Measurements from ENCODE around the gene STX4. TPM values are rescaled to one million over a fixed set of nuclear protein-coding genes. Genes with fewer than 3 reads are reported as not detected.

The STX4 gene
- total RNA-seq, 1 donor from 2014 or later = 86.1 TPM

DNA sequence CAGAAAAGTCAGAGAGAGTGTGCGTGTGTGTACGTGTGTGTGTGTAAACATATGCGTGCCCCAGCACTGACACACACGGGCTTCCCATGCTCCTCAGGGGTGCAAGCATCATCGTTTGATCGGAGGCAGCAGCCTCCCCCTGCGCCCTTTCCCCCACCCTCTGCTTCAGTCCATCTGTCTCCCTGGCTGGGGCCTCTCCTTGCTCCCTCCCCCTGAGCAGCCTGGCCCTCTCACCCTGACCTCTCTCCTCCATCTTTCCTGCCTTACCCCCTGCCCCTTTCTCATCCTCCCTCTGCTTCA, 27.3 kb upstream of the STX4 start:
- Histone ChIP-seq H3K27ac (no peak overlapping the region), H3K4me1 (no peaks in the 10 kb centered on the region), H3K4me3 (no peak overlapping the region), H3K27me3 (ENCODE audit: low read depth) (peaks cover 38% of the 10 kb centered on the region), H3K9me3 (no peaks in the 10 kb centered on the region), H3K36me3 (no peaks in the 10 kb centered on the region)
- TF ChIP-seq, protein P1, sequence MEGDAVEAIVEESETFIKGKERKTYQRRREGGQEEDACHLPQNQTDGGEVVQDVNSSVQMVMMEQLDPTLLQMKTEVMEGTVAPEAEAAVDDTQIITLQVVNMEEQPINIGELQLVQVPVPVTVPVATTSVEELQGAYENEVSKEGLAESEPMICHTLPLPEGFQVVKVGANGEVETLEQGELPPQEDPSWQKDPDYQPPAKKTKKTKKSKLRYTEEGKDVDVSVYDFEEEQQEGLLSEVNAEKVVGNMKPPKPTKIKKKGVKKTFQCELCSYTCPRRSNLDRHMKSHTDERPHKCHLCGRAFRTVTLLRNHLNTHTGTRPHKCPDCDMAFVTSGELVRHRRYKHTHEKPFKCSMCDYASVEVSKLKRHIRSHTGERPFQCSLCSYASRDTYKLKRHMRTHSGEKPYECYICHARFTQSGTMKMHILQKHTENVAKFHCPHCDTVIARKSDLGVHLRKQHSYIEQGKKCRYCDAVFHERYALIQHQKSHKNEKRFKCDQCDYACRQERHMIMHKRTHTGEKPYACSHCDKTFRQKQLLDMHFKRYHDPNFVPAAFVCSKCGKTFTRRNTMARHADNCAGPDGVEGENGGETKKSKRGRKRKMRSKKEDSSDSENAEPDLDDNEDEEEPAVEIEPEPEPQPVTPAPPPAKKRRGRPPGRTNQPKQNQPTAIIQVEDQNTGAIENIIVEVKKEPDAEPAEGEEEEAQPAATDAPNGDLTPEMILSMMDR (IDR thresholded peaks at IDR 0.05) = no peak
- DNase-seq (no peak), ATAC-seq (no peak)
- intact Hi-C loops (cut with DNase I) = no loop called here

DNA sequence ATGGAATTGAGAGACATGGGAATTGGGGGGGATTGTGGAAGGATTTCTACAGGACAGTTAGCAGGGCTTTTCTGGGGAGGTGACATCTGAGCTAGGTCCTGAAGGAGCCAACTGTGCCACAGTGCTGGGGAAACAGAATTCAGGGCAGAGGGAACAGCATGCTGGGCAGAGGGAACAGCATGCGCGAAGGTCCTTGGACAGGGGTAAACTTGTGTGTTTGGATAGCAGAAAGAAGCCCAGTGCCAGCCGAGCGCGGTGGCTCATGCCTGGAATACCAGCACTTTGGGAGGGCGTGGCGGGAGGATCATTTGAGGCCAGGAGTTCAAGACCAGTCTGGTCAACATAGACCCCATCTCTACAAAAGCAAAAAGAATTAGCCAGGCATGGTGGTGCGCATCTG, 26.8 kb upstream of the STX4 start:
- no peaks in the 10 kb centered on the region for H3K36me3 ChIP-seq
- H3K4me3 ChIP-seq = no peak overlapping the region
- ATAC-seq (no peak), DNase-seq (no peak)
- H3K4me1 ChIP-seq = no peaks in the 10 kb centered on the region
- intact Hi-C loops (cut with DNase I) = no loop called here
- H3K27ac ChIP-seq = no peak overlapping the region
- no peaks in the 10 kb centered on the region for H3K9me3 ChIP-seq
- TF ChIP-seq, protein P1 (IDR thresholded peaks at IDR 0.05) = no peak
- H3K27me3 ChIP-seq (ENCODE audit: low read depth) = peaks cover 43% of the 10 kb centered on the region

DNA sequence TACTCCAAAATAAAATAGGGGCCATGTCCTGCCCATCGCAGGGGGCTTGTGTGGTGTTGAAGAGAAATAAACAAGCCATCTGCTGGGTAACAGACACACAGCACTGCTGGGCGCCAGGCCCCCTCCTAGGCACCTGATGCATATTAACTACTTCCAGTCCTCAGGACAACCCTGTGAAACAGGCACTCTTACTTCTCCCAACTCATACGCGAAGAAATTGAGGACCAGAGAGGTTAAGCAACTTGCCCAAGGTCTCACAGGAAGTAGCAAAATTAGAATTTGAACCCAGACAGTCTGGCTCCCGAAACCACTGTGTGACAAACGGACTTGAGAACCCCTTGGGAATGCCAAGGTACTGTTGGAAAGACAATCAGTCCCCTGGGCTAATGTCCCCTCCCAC, 25.7 kb upstream of the STX4 start:
- intact Hi-C loops (cut with DNase I) = no loop called here
- ATAC-seq (no peak), DNase-seq (no peak)
- TF ChIP-seq, protein P1 (IDR thresholded peaks at IDR 0.05) = no peak
- no peaks in the 10 kb centered on the region for H3K36me3 ChIP-seq
- no peak overlapping the region for H3K4me3 ChIP-seq
- no peaks in the 10 kb centered on the region for H3K4me1 ChIP-seq
- peaks cover 53% of the 10 kb centered on the region for H3K27me3 ChIP-seq (ENCODE audit: low read depth)
- no peaks in the 10 kb centered on the region for H3K9me3 ChIP-seq
- H3K27ac ChIP-seq = no peak overlapping the region

DNA sequence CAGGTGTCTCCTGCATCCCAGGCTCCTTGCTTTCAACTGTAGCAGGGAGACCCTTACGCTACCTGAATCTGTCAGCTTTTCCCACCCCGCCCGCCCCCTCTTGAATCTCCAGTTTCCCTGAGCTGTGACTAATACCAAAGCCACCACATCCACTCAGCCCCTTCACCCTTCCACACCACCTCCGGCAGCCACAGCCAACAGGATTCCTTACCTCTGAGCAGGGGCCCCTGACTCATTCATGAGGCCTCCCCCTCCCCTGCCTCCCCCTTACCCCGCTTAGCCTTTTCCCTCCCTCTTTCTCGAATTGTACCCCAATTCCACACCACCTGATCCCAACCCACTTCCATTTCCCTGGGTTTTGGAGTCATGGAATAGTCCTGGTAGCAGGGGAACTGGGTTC, 25.2 kb upstream of the STX4 start:
- peaks cover 54% of the 10 kb centered on the region for H3K27me3 ChIP-seq (ENCODE audit: low read depth)
- H3K36me3 ChIP-seq = no peaks in the 10 kb centered on the region
- H3K27ac ChIP-seq = no peak overlapping the region
- TF ChIP-seq, protein P1 (IDR thresholded peaks at IDR 0.05) = no peak
- no peaks in the 10 kb centered on the region for H3K9me3 ChIP-seq
- H3K4me3 ChIP-seq = no peak overlapping the region
- ATAC-seq = no peak
- intact Hi-C loops (cut with DNase I) = no loop called here
- no peak for DNase-seq
- no peaks in the 10 kb centered on the region for H3K4me1 ChIP-seq

DNA sequence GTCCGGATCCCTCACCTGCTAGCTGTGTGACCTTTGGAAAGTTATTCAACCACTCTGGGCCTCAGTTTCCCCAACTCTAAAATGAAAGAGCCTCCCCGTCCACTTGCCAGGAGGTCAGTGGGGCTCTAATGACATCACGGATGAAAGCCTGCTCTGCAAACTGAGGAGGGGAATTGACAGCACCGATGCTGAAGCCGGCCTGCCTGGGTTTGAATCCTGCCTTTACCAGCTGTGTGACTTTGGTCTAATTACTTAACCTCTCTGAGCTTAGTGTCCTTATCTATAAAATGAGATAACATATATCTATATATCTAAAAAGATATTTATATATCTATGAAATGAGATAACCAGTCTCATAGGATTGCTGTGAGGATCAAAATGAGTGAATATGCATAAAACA, 24.8 kb upstream of the STX4 start:
- no peak for ATAC-seq
- intact Hi-C loops (cut with DNase I) = no loop called here
- Histone ChIP-seq H3K27ac (no peak overlapping the region), H3K27me3 (ENCODE audit: low read depth) (peaks cover 54% of the 10 kb centered on the region), H3K4me3 (no peak overlapping the region), H3K9me3 (no peaks in the 10 kb centered on the region), H3K4me1 (no peaks in the 10 kb centered on the region), H3K36me3 (no peaks in the 10 kb centered on the region)
- DNase-seq = no peak
- TF ChIP-seq, protein P1 (IDR thresholded peaks at IDR 0.05) = no peak

DNA sequence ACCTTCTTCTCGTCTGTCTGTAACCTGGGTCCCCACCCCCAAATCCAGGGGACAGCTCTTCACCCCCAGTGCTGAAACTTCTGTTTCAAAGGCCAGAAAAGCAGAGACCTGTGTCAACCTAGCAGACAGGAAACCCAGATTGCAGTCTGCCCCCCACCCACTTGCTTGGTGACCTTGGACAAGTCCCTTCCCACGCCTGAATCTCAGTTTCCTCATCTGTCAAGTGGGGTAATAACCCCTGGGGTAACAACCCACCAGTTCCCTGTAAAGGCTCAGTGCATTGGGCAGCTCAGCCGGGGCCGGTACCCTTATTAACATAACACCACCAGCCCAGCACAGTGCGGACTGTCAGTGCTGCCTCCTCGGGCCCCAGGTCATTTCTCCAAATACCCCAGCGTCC, 24.2 kb upstream of the STX4 start:
- ATAC-seq (peak in 1 of 2 donors; percentile 7), DNase-seq (no peak)
- Histone ChIP-seq H3K4me1 (no peaks in the 10 kb centered on the region), H3K27ac (no peak overlapping the region), H3K27me3 (ENCODE audit: low read depth) (peaks cover 54% of the 10 kb centered on the region), H3K36me3 (no peaks in the 10 kb centered on the region), H3K9me3 (no peaks in the 10 kb centered on the region), H3K4me3 (no peak overlapping the region)
- intact Hi-C loops (cut with DNase I) = no loop called here
- TF ChIP-seq, protein P1 (IDR thresholded peaks at IDR 0.05) = no peak

All from lower lobe of right lung (tissue), 2 donors.